Neural crest cell (in vitro differentiated cells): ENCODE data around the gene TLR5. TPM values are rescaled to one million over a fixed set of nuclear protein-coding genes. Genes with fewer than 3 reads are reported as not detected.

Experiments used
- DNase-seq: peaks from one replicate; pipeline ENCODE4 v3.0.0; 2021; ENCODE audit warnings: low read depth, mixed read lengths, low spot score
- H3K27ac Mint-ChIP-seq: one replicate; pipeline ENCODE4 v1.8.0; 2021; ENCODE audit warnings: mild to moderate bottlenecking, mixed read lengths; ENCODE audit not compliant: unreplicated experiment
- H3K27me3 Mint-ChIP-seq: 2 replicates; pipeline ENCODE4 v1.8.0; 2021; ENCODE audit warnings: low read depth, mild to moderate bottlenecking, mixed read lengths
- H3K36me3 Mint-ChIP-seq: 2 replicates; pipeline ENCODE4 v1.8.0; 2021; ENCODE audit warnings: low read depth, mild to moderate bottlenecking, mixed read lengths
- H3K4me1 Mint-ChIP-seq: 2 replicates; pipeline ENCODE4 v1.8.0; 2021; ENCODE audit warnings: mixed read lengths
- H3K4me3 Mint-ChIP-seq: one replicate; pipeline ENCODE4 v1.8.0; 2021; ENCODE audit warnings: mild to moderate bottlenecking, mixed read lengths
- H3K9me3 Mint-ChIP-seq: 2 replicates; pipeline ENCODE4 v1.8.0; 2021; ENCODE audit warnings: mixed read lengths
- CTCF ChIP-seq: fragments of 200-600 bp; sonication (generic); conservative IDR thresholded peaks from 2 replicates; pipeline ENCODE4 v1.5.0; 2021; ENCODE audit warnings: antibody characterized with exemption, mild to moderate bottlenecking
- total RNA-seq: library from RNA; stranded (reverse); gene quantifications from 2 replicates; pipeline ENCODE4 v1.2.1, GENCODE V29; 2021

TLR5 gene
- total RNA-seq, 1 donor from 2014 or later, result 0.30 TPM

DNA sequence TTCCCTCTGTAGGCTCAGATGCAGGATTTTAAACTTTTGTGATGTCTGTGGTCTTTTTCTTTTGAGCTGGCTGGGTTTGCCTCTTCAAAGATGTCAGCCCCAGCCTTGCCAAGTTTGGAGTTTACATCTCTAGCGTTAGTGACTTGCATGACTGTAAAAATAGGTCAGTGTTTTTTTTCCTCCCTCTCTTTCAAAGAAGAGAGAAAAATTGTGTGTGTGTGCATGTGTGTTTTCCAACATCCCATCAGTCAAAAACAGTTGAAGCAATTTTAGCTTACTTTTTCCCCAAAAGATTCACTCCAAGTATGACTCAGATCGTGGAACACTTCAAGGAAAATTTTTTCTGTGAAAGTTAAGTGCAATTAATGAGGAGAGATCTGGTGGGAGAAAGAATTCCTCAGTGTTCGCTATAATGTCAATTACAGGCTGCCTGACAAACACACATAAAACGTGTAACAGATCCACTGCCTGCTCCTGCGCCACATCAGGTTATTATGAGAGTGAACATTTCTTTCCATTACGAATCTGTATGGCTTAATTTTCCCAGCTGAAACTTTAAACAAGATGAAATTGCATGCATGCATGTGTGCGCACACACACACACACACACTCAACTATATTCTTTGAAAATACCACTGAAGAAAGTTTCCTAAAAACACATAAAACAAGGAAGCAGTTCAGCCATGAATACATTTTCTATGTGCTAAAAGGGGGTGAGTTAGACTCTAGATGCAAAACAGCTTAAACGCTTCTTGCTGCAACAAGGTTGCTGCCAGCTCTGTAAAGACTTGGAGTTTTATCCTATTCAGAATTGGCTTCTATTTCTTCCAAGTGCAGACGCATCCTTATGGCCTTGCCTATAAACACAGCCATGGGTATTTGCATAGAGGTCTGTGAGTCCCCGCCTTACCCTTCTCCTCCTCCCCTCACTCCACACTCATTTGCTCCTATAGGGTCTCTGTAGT is 55.5 kb downstream of the TLR5 start:
- H3K9me3 Mint-ChIP-seq, result no peaks in the 10 kb centered on the region
- H3K27me3 Mint-ChIP-seq, result no peaks in the 10 kb centered on the region
- peaks cover 15% of the 10 kb centered on the region for H3K4me1 Mint-ChIP-seq
- no peak for DNase-seq
- no peak overlapping the region for H3K4me3 Mint-ChIP-seq
- no peak for TF ChIP-seq CTCF
- H3K27ac Mint-ChIP-seq, result no peak overlapping the region
- H3K36me3 Mint-ChIP-seq, result no peaks in the 10 kb centered on the region

DNA sequence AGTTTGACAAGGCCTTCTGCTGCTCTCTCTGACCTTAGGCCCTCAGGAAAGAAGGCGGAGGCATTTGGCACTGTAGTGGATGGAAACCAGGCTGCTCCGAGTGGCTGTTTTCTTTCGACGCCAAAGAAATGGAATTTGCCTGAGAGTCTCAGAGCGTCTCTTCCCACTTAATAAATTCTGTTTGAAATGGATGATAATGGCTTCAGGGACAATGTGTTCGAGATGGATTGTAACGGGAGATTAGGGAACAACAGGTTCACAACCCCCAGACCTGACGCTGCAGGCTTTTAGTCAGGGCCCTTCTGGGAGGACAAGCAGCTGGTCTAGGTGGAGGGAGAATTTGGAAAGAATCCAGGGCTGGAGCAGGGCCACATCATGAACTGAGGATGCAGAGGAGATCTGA is 58.6 kb downstream of the TLR5 start:
- Mint-ChIP-seq H3K4me1 (peaks cover 20% of the 10 kb centered on the region), H3K36me3 (no peaks in the 10 kb centered on the region), H3K27ac (no peak overlapping the region), H3K27me3 (no peaks in the 10 kb centered on the region), H3K9me3 (no peaks in the 10 kb centered on the region), H3K4me3 (no peak overlapping the region)
- no peak for TF ChIP-seq CTCF
- DNase-seq, result no peak

GRCh38 chr1:223083831-223084230 is 59.2 kb downstream of the TLR5 start:
- no peak overlapping the region for H3K27ac Mint-ChIP-seq

DNA sequence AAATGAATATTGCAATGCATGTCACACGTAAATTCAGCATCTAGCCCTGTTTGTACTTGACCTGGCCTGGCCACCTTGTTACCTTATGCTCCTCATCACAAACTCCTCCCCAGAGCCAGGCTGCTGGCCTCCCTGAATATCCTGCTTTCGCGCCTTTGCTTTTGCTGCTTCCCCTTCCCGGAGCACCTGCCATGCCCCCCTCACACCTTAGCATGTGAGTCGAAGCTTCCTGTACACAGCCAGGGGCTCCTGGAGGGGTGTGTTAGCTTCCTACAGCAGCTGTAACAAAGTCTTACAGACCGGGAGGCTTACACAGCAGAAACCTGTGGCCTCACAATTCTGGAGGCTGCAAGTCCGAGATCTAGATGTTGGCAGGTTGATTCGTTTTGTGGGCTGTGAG is 60.1 kb downstream of the TLR5 start:
- Mint-ChIP-seq H3K36me3 (no peaks in the 10 kb centered on the region), H3K4me1 (peaks cover 15% of the 10 kb centered on the region)

More at GRCh38 chr1:223083831-223084230, 59.2 kb downstream of the TLR5 start:
- H3K4me3 Mint-ChIP-seq, result no peak overlapping the region
- TF ChIP-seq CTCF, result no peak
- H3K27me3 Mint-ChIP-seq, result no peaks in the 10 kb centered on the region
- DNase-seq, result no peak
- no peaks in the 10 kb centered on the region for H3K9me3 Mint-ChIP-seq
- peaks cover 22% of the 10 kb centered on the region for H3K4me1 Mint-ChIP-seq
- H3K36me3 Mint-ChIP-seq, result no peaks in the 10 kb centered on the region

More for the DNA sequence above, 60.1 kb downstream of the TLR5 start:
- H3K27me3 Mint-ChIP-seq, result no peaks in the 10 kb centered on the region
- H3K9me3 Mint-ChIP-seq, result no peaks in the 10 kb centered on the region
- DNase-seq, result no peak
- H3K4me3 Mint-ChIP-seq, result no peak overlapping the region
- no peak overlapping the region for H3K27ac Mint-ChIP-seq
- TF ChIP-seq CTCF, result no peak
